Measurements from ENCODE around the gene SERPINE1. TPM values are rescaled to one million over a fixed set of nuclear protein-coding genes. Genes with fewer than 3 reads are reported as not detected.

Gene SERPINE1
- total and polyA plus RNA-seq, 2 of the 4 experiments (the other 2 are of a cell fraction): 1,441 to 2,783 TPM

DNA sequence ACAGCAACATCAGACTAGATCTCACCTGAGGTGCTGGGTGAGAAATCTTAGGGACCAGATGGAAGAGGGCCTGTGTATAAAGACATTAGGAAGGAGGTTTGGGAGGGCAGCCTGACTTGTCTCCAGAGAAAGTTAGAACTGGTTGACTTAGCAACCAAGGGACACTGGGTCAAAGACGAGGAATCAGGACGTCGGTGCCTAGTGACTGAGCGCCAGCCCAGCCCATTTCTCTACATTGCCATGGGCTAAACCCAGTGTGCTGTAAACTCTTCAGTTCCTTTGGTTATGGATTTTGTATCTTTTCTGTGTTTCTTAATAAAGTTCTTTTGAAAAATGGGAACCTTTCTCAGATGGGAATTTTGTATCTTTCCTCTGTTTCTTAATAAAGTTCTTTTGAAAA lies 29.3 kb upstream of the SERPINE1 start (continued):
- TF ChIP-seq CHD1 (IDR thresholded peaks at IDR 0.05; ENCODE audit: low read depth, low read length): no peak
- no peak for TF ChIP-seq RAD21 (IDR thresholded peaks at IDR 0.05; ENCODE audit: low read length)
- TF ChIP-seq MAZ (IDR thresholded peaks at IDR 0.05; ENCODE audit: borderline replicate concordance, low read depth, low read length): no peak

DNA sequence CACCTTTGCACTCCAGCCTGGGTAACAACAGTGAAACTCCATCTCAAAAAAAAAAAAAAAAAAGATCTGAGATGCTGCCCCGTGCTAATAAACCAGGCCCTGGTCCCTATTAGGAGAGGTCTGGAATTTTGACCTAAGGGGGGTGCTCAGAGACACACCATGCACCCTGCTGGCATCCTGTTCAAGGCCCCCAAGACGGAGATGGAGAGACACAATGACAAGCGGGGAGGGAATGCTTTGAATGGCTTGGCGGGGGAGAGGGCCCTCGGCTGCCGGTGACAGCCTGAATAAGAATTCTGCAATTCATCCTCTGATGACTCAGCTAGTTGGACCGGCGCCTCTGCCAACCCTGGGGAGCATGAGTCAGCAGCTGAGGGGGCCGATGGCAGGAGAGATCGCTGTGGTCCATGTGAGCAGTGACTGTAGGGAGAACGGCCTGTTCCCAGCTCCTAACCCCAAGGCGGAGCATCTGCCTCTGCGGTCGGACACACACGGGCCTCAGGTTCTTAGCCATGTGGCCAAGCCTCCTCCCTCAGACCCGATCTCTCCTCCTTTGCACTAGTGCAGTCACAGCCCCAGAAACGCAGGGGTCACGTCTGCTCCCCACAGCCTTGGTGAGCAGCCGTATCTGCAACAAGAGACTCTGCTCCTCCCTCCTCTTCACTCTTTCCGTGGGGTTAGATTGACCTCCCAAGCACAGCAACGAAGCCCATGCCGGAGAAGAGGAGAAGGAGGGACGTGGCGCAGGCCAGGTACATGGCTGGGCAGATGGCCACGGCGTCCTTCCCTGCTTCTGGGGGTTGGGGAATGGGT lies 26.7 kb upstream of the SERPINE1 start:
- peak overlapping the region; percentile 52 for H3K9ac ChIP-seq (ENCODE audit: low read depth, low read length)
- H2BK120ac ChIP-seq (ENCODE audit: low read depth, low read length): peak overlapping the region; percentile 100
- dilution Hi-C loops (cut with HindIII; ENCODE audit: low sequenced_read_pairs, unreplicated experiment): no loop called here
- H3K27me3 ChIP-seq (ENCODE audit: control insufficient read depth, insufficient read depth, low read length): no peaks in the 10 kb centered on the region
- peak overlapping the region; percentile 97 for H3K14ac ChIP-seq (replicated peaks; ENCODE audit: low read depth, low read length)
- BruUV-seq (replicated peaks): no TSS peak
- peak overlapping the region; percentile 99 for H4K91ac ChIP-seq (ENCODE audit: insufficient read depth, low read depth, low read length)
- intact Hi-C loops (cut with micrococcal nuclease): loop anchor here (1.0 kb wide), 3 partner anchors 17 to 27 kb away; partner anchors contain the start of gene SERPINE1
- H4K8ac ChIP-seq (ENCODE audit: low read depth in 2 of 2, low read length in 2 of 2): peak overlapping the region; percentile 87
- peak overlapping the region; percentile 88 for H3K27ac ChIP-seq (ENCODE audit: insufficient read depth, low read length)
- peak overlapping the region; percentile 60 for H2AFZ ChIP-seq (replicated peaks; ENCODE audit: low read length, poor library complexity)
- peak overlapping the region; percentile 100 for H2AK5ac ChIP-seq (ENCODE audit: low read depth, low read length)
- peaks cover 30% of the 10 kb centered on the region for H3K9me1 ChIP-seq (ENCODE audit: insufficient read depth, low read length)
- peak overlapping the region; percentile 99 for H3K4ac ChIP-seq (ENCODE audit: low read depth, low read length)
- peak overlapping the region; percentile 99 for H2BK5ac ChIP-seq (ENCODE audit: low read depth, low read length, poor library complexity, severe bottlenecking)
- in situ Hi-C loops (cut with MboI; ENCODE audit: low sequenced_read_pairs): loop anchor here (25.0 kb wide), 1 partner anchor 663 kb away; the partner anchor contains the start of genes MEPCE, PPP1R35 and ZCWPW1
- H3K36me3 ChIP-seq (ENCODE audit: control insufficient read depth, insufficient read depth, low read length): no peaks in the 10 kb centered on the region
- peak overlapping the region; percentile 100 for H2BK20ac ChIP-seq (ENCODE audit: low read depth, low read length)
- H3K4me2 ChIP-seq (ENCODE audit: low read depth, low read length): peak overlapping the region; percentile 33
- CTCF ChIA-PET: interaction anchor here (0.6 to 1.4 kb wide), 5 partner anchors 10 to 92 kb away, joined by 3 to 7 read pairs (median 4); partner anchors contain the start of gene SERPINE1
- H3K4me1 ChIP-seq (ENCODE audit: control insufficient read depth, insufficient read depth, low read length): peaks cover 25% of the 10 kb centered on the region
- H3K4me3 ChIP-seq (ENCODE audit: insufficient read depth, low read depth, low read length): no peak overlapping the region
- 2% methylated on average over 9 of the region's 26 CpGs; no CpG with 5 or more reads in 1 of the 2 experiments for WGBS, 2 experiments (ENCODE audit: extremely low coverage in 2 of 2, insufficient read length in 1 of 2)
- POLR2A ChIA-PET (ENCODE audit: unreplicated experiment): interaction anchor here (0.9 kb wide), 1 partner anchor 30 kb away, joined by 3 read pairs; no protein-coding TSS in a partner anchor
- H3K56ac ChIP-seq (ENCODE audit: extremely low read depth, insufficient read depth, low read length): peak overlapping the region; percentile 84
- H3K23ac ChIP-seq (ENCODE audit: low read depth, low read length): peak overlapping the region; percentile 97
- peak overlapping the region; percentile 97 for H2AK9ac ChIP-seq (replicated peaks; ENCODE audit: low read depth, low read length, poor library complexity)
- no peaks in the 10 kb centered on the region for H3K9me3 ChIP-seq (ENCODE audit: control insufficient read depth, insufficient read depth, low read length)
- H3K18ac ChIP-seq (ENCODE audit: low read depth, low read length): peak overlapping the region; percentile 85
- H4K20me1 ChIP-seq (ENCODE audit: insufficient read depth, low read length): no peaks in the 10 kb centered on the region; the same call in 1 of the 2 replicates
- H4K5ac ChIP-seq (ENCODE audit: low read depth, low read length): peak overlapping the region; percentile 88
- ATAC-seq (ENCODE audit: low read depth) (peak; percentile 93), DNase-seq (peak; percentile 99)
- H3K79me1 ChIP-seq (ENCODE audit: low read depth in 1 of 2, low read length in 2 of 2): peaks cover 24 to 74% of the 10 kb centered on the region in 2 experiments
- H2BK15ac ChIP-seq (ENCODE audit: low read depth, low read length): peak overlapping the region; percentile 99; the same call in 2 of the 3 replicates
- TF ChIP-seq, protein P1, sequence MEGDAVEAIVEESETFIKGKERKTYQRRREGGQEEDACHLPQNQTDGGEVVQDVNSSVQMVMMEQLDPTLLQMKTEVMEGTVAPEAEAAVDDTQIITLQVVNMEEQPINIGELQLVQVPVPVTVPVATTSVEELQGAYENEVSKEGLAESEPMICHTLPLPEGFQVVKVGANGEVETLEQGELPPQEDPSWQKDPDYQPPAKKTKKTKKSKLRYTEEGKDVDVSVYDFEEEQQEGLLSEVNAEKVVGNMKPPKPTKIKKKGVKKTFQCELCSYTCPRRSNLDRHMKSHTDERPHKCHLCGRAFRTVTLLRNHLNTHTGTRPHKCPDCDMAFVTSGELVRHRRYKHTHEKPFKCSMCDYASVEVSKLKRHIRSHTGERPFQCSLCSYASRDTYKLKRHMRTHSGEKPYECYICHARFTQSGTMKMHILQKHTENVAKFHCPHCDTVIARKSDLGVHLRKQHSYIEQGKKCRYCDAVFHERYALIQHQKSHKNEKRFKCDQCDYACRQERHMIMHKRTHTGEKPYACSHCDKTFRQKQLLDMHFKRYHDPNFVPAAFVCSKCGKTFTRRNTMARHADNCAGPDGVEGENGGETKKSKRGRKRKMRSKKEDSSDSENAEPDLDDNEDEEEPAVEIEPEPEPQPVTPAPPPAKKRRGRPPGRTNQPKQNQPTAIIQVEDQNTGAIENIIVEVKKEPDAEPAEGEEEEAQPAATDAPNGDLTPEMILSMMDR (conservative IDR thresholded peaks at IDR 0.05; ENCODE audit: low read depth, low read length): no peak
- peak; percentile 19 for TF ChIP-seq SMC3 (IDR thresholded peaks at IDR 0.05; ENCODE audit: low read depth, low read length)
- peak; percentile 75; the same call in 1 of the 2 replicates for TF ChIP-seq MXI1 (IDR thresholded peaks at IDR 0.05; ENCODE audit: borderline replicate concordance, low read depth, low read length)
- TF ChIP-seq FOS (IDR thresholded peaks at IDR 0.05; ENCODE audit: low read depth, low read length): peak; percentile 100
- TF ChIP-seq, protein P2, sequence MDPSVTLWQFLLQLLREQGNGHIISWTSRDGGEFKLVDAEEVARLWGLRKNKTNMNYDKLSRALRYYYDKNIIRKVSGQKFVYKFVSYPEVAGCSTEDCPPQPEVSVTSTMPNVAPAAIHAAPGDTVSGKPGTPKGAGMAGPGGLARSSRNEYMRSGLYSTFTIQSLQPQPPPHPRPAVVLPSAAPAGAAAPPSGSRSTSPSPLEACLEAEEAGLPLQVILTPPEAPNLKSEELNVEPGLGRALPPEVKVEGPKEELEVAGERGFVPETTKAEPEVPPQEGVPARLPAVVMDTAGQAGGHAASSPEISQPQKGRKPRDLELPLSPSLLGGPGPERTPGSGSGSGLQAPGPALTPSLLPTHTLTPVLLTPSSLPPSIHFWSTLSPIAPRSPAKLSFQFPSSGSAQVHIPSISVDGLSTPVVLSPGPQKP (IDR thresholded peaks at IDR 0.05; ENCODE audit: borderline replicate concordance, low read depth, low read length): no peak
- TF ChIP-seq MAFK (IDR thresholded peaks at IDR 0.05; ENCODE audit: low read depth, low read length): peak; percentile 91
- peak; percentile 75 for TF ChIP-seq CEBPB (IDR thresholded peaks at IDR 0.05; ENCODE audit: low read depth, low read length)
- TF ChIP-seq POLR2A (IDR thresholded peaks at IDR 0.05; ENCODE audit: low read depth, low read length): 0 out of 2 replicates have a peak, but pooled peaks have one; percentile 14
- peak; percentile 85 for TF ChIP-seq BHLHE40 (IDR thresholded peaks at IDR 0.05; ENCODE audit: low read depth, low read length)
- peak; percentile 98 for TF ChIP-seq NFE2L2 (IDR thresholded peaks at IDR 0.05; ENCODE audit: low read depth, low read length)

Measured in IMR-90 (cell line).